Activated naive CD4-positive, alpha-beta T cell treated with anti-CD3 and anti-CD28 coated beads for 36 hours (primary cell): ENCODE data around the gene JSRP1. TPM values are rescaled to one million over a fixed set of nuclear protein-coding genes. Genes with fewer than 3 reads are reported as not detected.

Source experiments
- CTCF ChIA-PET: fragments of 350-600 bp; sonication (Branson Sonifier 250); formaldehyde crosslinking; loops from one replicate; lab custom pipeline; 2021; ENCODE audit warnings: antibody characterized with exemption; lab: Charles Lee
- DNase-seq: peaks from one replicate; pipeline ENCODE4 v3.0.0-alpha.2; 2020
- H3K27ac Mint-ChIP-seq: one replicate; pipeline ENCODE4 v1.8.0; 2021; ENCODE audit warnings: mild to moderate bottlenecking, mixed read lengths
- H3K27me3 Mint-ChIP-seq: one replicate; pipeline ENCODE4 v1.8.0; 2021; ENCODE audit warnings: low read depth, mixed read lengths
- H3K36me3 Mint-ChIP-seq: one replicate; pipeline ENCODE4 v1.8.0; 2021; ENCODE audit warnings: low read depth, mixed read lengths
- H3K4me1 Mint-ChIP-seq: one replicate; pipeline ENCODE4 v1.8.0; 2021; ENCODE audit warnings: low read depth, mixed read lengths
- H3K4me3 Mint-ChIP-seq: one replicate; pipeline ENCODE4 v1.8.0; 2021; ENCODE audit warnings: mild to moderate bottlenecking, moderate library complexity, mixed read lengths
- H3K9me3 Mint-ChIP-seq: one replicate; pipeline ENCODE4 v1.8.0; 2021; ENCODE audit warnings: mixed read lengths
- intact Hi-C: fragments of 100-400 bp; cut with micrococcal nuclease; formaldehyde crosslinking; loops from one replicate; pipeline ENCODE4 v1.15.1; 2023
- total RNA-seq, 2 experiments: library from RNA; stranded (reverse); gene quantifications; one replicate each; pipeline ENCODE4 v1.2.3, GENCODE V29; 2021

The JSRP1 gene
- total RNA-seq, 2 experiments from 2014 or later, result 0.55 to 0.81 TPM

GRCh38 chr19:2230807-2231533 lies 25.2 kb downstream of the JSRP1 start:
- CTCF ChIA-PET, result interaction anchor here (0.6 to 0.9 kb wide), 2 partner anchors 29 to 161 kb away, joined by 3 to 4 read pairs; no protein-coding TSS in a partner anchor
- DNase-seq, result no peak
- Mint-ChIP-seq H3K4me1 (peaks cover 20% of the 10 kb centered on the region), H3K9me3 (no peaks in the 10 kb centered on the region), H3K27ac (no peak overlapping the region), H3K27me3 (no peaks in the 10 kb centered on the region), H3K4me3 (no peak overlapping the region), H3K36me3 (peaks cover 12% of the 10 kb centered on the region)
- intact Hi-C loops, result loop anchor here (10.0 kb wide), 1 partner anchor 216 kb away; the partner anchor contains the start of gene BTBD2

GRCh38 chr19:2230033-2230531 lies 26.1 kb downstream of the JSRP1 start:
- Mint-ChIP-seq H3K36me3 (peaks cover 16% of the 10 kb centered on the region), H3K27ac (no peak overlapping the region), H3K4me1 (peaks cover 17% of the 10 kb centered on the region), H3K4me3 (no peak overlapping the region), H3K9me3 (no peaks in the 10 kb centered on the region), H3K27me3 (no peaks in the 10 kb centered on the region)
- intact Hi-C loops, result loop anchor here (10.0 kb wide), 1 partner anchor 215 kb away; the partner anchor contains the start of gene BTBD2
- no peak for DNase-seq
- CTCF ChIA-PET, result interaction anchor here (1.4 kb wide), 1 partner anchor 13 kb away, joined by 3 read pairs; no protein-coding TSS in a partner anchor

- DNase-seq, result no peak
- intact Hi-C loops, result loop anchor here (10.0 kb wide), 1 partner anchor 215 kb away; the partner anchor contains the start of gene BTBD2
- Mint-ChIP-seq H3K4me1 (peaks cover 10% of the 10 kb centered on the region), H3K9me3 (no peaks in the 10 kb centered on the region), H3K4me3 (no peak overlapping the region), H3K27me3 (no peaks in the 10 kb centered on the region), H3K36me3 (peaks cover 21% of the 10 kb centered on the region), H3K27ac (peak overlapping the region; percentile 46)
- CTCF ChIA-PET, result interaction anchor here (1.4 kb wide), 1 partner anchor 12 kb away, joined by 3 read pairs; no protein-coding TSS in a partner anchor
Measured at GRCh38 chr19:2229103-2230032, 26.8 kb downstream of the JSRP1 start.

- no peak overlapping the region for H3K4me3 Mint-ChIP-seq
- peaks cover 4% of the 10 kb centered on the region for H3K4me1 Mint-ChIP-seq
- intact Hi-C loops, result no loop called here
- H3K9me3 Mint-ChIP-seq, result no peaks in the 10 kb centered on the region
- H3K27me3 Mint-ChIP-seq, result no peaks in the 10 kb centered on the region
- CTCF ChIA-PET, result interaction anchor here (1.4 kb wide), 1 partner anchor 11 kb away, joined by 3 read pairs; no protein-coding TSS in a partner anchor
- peak overlapping the region; percentile 46 for H3K27ac Mint-ChIP-seq
- H3K36me3 Mint-ChIP-seq, result peaks cover 21% of the 10 kb centered on the region
- no peak for DNase-seq
Measured at GRCh38 chr19:2228157-2229030, 27.8 kb downstream of the JSRP1 start.

- Mint-ChIP-seq H3K27me3 (no peaks in the 10 kb centered on the region), H3K4me1 (no peaks in the 10 kb centered on the region), H3K36me3 (peaks cover 23% of the 10 kb centered on the region), H3K9me3 (no peaks in the 10 kb centered on the region), H3K27ac (no peak overlapping the region), H3K4me3 (no peak overlapping the region)
- intact Hi-C loops, result no loop called here
- no peak for DNase-seq
- CTCF ChIA-PET, result no interaction called here
Measured at GRCh38 chr19:2227415-2228156, 28.6 kb downstream of the JSRP1 start.

GRCh38 chr19:2226840-2227360 lies 29.3 kb downstream of the JSRP1 start:
- no peak for DNase-seq
- Mint-ChIP-seq H3K36me3 (peaks cover 20% of the 10 kb centered on the region), H3K9me3 (no peaks in the 10 kb centered on the region), H3K4me3 (no peak overlapping the region), H3K27ac (no peak overlapping the region), H3K4me1 (no peaks in the 10 kb centered on the region), H3K27me3 (no peaks in the 10 kb centered on the region)
- intact Hi-C loops, result no loop called here
- CTCF ChIA-PET, result no interaction called here

GRCh38 chr19:2226051-2226839 lies 30.0 kb downstream of the JSRP1 start:
- Mint-ChIP-seq H3K36me3 (peaks cover 20% of the 10 kb centered on the region), H3K27ac (no peak overlapping the region), H3K4me3 (no peak overlapping the region), H3K27me3 (no peaks in the 10 kb centered on the region), H3K4me1 (no peaks in the 10 kb centered on the region), H3K9me3 (no peaks in the 10 kb centered on the region)
- DNase-seq, result no peak
- intact Hi-C loops, result no loop called here
- CTCF ChIA-PET, result no interaction called here

GRCh38 chr19:2225415-2226050 lies 30.7 kb downstream of the JSRP1 start:
- CTCF ChIA-PET, result interaction anchor here (0.5 to 0.7 kb wide), 2 partner anchors 70 to 282 kb away, joined by 3 read pairs; no protein-coding TSS in a partner anchor
- Mint-ChIP-seq H3K27me3 (no peaks in the 10 kb centered on the region), H3K4me3 (no peak overlapping the region), H3K4me1 (no peaks in the 10 kb centered on the region), H3K36me3 (peaks cover 23% of the 10 kb centered on the region), H3K27ac (no peak overlapping the region), H3K9me3 (no peaks in the 10 kb centered on the region)
- intact Hi-C loops, result no loop called here
- no peak for DNase-seq

- Mint-ChIP-seq H3K4me3 (no peak overlapping the region), H3K4me1 (no peaks in the 10 kb centered on the region), H3K27ac (no peak overlapping the region), H3K9me3 (no peaks in the 10 kb centered on the region), H3K27me3 (no peaks in the 10 kb centered on the region), H3K36me3 (peaks cover 25% of the 10 kb centered on the region)
- DNase-seq, result no peak
- intact Hi-C loops, result no loop called here
- CTCF ChIA-PET, result interaction anchor here (0.5 to 0.7 kb wide), 2 partner anchors 69 to 282 kb away, joined by 3 read pairs; no protein-coding TSS in a partner anchor
Measured at GRCh38 chr19:2224754-2225349, 31.4 kb downstream of the JSRP1 start.

GRCh38 chr19:2223959-2224358 lies 32.3 kb downstream of the JSRP1 start:
- DNase-seq, result no peak
- no peaks in the 10 kb centered on the region for H3K9me3 Mint-ChIP-seq
- H3K27me3 Mint-ChIP-seq, result no peaks in the 10 kb centered on the region
- CTCF ChIA-PET, result no interaction called here
- intact Hi-C loops, result no loop called here
- H3K4me1 Mint-ChIP-seq, result no peaks in the 10 kb centered on the region
- H3K4me3 Mint-ChIP-seq, result no peak overlapping the region
- H3K36me3 Mint-ChIP-seq, result peaks cover 28% of the 10 kb centered on the region
- H3K27ac Mint-ChIP-seq, result no peak overlapping the region
